HEK293T (cell line): ENCODE measurements around the gene LMF1.

Experiments
- ELF4 ChIP-seq: fragments of 450-650 bp; IDR thresholded peaks from 2 replicates; pipeline ENCODE4 v1.6.1; 2017; ENCODE audit warnings: antibody characterized with exemption
- FOXK2 ChIP-seq: fragments of 450-650 bp; IDR thresholded peaks from 2 replicates; pipeline ENCODE4 v1.6.1; 2016; ENCODE audit warnings: mild to moderate bottlenecking
- FOXM1 ChIP-seq: fragments of 450-650 bp; IDR thresholded peaks from 2 replicates; pipeline ENCODE4 v1.6.1; 2017; ENCODE audit warnings: mild to moderate bottlenecking, borderline replicate concordance
- SUZ12 ChIP-seq: fragments of 450-650 bp; IDR thresholded peaks from 2 replicates; pipeline ENCODE4 v1.6.1; 2016; ENCODE audit warnings: mild to moderate bottlenecking
- ZNF384 ChIP-seq: fragments of 450-650 bp; IDR thresholded peaks from 2 replicates; pipeline ENCODE4 v1.6.1; 2016

- TF ChIP-seq ELF4 (no peak), ZNF384 (no peak), FOXK2 (no peak), FOXM1 (no peak), SUZ12 (no peak)
These were observed 30.8 kb downstream of the LMF1 start for GRCh38 chr16:939941-940340.
